ENCODE results near the gene PHKG2.
"Not testable (repeated sequence)": the region's sequence is repeated elsewhere in the genome, so short reads cannot be mapped to it uniquely, and the experiment has no call there.

PHKG2 gene, protein sequence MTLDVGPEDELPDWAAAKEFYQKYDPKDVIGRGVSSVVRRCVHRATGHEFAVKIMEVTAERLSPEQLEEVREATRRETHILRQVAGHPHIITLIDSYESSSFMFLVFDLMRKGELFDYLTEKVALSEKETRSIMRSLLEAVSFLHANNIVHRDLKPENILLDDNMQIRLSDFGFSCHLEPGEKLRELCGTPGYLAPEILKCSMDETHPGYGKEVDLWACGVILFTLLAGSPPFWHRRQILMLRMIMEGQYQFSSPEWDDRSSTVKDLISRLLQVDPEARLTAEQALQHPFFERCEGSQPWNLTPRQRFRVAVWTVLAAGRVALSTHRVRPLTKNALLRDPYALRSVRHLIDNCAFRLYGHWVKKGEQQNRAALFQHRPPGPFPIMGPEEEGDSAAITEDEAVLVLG

DNA sequence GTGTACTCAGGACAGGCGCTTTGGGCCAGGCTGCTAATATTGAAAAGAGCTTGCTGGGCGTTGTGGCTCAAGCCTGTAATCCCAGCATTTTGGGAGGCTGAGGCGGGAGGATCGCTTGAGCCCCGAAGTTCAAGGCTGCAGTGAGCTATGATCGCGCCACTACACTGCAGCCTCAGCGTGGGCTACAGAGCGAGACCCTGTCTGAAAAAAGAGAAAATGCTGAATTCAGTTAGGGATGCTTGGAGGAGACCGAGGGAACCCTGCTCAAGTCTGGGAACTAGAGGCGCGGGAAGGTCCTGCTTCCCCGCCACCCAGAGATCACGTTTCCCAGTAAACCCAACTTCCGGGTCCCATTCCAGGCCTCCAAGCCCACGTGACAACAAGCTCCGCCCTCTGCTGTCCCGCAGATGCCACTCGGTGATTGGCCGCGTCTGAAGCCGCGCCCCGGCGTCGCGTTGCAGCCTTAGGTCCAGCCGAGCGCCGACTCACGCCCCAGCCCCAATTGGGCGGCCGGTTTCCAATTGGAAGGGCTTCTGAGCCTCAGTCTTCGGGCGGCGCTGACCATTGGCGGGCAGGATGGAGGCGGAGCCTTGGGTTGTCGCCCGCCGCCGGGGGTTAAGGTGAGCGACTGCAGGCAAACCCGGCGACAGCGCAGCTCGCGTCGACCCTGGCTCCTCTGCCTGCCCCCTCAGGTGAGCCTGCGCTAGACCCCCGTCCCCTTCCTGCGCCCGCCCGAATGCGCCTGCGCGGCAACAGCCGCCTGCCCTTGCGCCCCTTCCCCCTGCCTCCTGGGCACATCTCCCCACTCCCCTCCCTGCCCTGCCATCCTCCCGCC, at the start of gene PHKG2:
Gene PHKG2, plus strand, starts transcription at position 627 of the 835 bp plus-strand sequence. CDS start 396 bp downstream, outside the sequence.
- DNase-seq: peak; percentile 93

DNA sequence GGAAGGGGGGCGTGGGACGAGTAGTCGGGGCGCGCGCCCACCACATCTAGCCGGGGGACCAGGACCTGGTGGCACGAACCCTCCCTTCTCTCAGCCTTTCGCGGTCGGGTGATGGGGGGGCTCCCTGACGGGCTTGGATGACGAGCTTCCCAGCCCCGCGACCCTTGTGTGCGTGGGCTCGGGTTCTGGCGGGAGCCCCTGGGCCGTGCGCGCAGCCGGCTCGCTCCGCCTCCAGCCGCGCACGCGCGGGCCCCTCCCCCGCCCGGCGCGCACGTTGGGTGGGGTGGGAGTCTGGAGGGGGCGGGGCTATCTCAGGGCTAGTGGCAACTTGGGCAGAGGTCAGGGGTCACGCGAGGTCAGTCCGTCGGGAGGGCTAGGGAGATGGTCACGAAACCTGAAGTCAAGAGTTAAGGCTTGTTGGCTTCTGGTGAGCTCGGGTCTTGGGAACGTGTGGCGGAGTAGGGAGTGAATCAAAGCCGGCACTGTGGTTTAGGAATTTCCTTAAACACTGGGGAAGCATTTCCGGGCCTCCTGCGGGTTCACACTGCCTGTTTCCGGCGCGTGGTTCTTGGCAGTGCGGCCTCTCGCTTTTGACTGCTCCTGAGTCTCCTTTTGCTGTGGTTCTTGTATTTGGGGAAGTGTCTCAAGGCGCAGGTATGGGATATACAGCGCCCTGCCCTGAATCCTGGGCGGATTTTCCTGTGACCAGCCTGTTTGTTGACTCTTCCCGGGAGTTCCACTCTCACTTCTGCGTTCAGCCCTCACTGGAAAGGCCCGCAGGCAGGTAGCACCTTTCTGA, 49.2 kb upstream of the PHKG2 start, which contains the start of gene SRCAP:
Gene SRCAP, plus strand, starts transcription at position 356 of the 799 bp plus-strand sequence. CDS start 1,654 bp downstream, outside the sequence.
- DNase-seq: no peak

DNA sequence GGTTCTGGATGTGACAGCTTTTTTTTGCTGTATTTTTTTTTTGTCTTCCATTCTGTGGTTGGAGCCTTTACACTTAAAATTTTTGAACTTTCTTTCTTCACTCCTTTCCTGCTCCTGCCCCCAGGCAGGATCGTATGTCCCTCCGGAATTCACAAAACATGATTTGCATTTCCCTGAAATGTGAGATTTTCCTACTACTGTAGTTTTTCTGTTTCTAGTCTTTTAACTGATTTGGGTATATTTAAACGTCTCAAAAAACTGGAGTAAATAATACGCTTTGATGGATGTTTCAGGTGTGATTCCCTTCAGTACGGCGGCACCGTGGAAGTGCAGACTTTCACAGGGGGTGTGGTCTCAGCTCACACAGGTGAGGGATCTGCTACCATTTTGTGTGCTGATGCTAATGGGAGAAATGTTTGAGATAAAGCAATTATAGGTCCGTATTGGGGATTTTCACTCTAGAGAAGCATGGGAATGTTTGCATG, 48.6 kb upstream of the PHKG2 start:
- no peak for DNase-seq

DNA sequence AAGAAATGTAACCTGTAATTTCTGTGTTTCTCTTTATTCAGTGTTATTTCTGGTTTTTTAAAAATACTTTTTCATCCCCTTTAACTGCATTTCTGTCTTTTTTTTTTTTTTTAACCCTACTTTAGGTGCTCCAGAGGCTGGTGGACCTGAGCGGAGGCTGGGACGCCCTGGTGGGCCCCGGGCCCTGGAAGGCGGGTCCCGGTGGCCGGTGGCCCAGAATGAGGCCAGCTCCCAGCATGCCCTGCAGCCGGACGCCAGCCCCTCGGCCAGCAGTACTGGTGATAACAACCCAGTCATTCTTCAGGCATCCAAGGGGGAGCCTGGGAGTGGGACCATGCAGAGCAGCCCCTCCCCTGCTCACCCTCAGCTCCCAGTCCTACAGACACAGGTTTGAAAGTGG, 47.7 kb upstream of the PHKG2 start:
- DNase-seq: no peak

DNA sequence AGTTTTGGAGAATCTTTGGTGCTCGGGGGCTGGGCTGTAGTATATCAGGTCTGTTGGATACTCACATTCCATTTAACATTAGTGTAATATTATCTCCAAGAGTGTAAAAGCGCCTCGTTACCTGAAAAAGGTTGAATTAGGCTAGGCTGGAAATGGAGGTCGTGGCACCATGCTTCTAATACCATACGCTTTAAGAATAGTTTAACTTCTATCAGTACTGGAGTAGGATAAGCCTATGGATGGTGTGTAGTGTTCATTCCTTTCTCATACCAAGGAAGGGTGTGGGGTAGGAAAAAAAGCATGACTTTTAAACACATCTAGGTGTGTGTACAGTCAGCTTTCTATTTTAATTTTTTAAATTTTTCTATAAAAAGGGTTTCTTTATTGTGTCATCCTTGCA, 47.3 kb upstream of the PHKG2 start:
- no peak for DNase-seq

DNA sequence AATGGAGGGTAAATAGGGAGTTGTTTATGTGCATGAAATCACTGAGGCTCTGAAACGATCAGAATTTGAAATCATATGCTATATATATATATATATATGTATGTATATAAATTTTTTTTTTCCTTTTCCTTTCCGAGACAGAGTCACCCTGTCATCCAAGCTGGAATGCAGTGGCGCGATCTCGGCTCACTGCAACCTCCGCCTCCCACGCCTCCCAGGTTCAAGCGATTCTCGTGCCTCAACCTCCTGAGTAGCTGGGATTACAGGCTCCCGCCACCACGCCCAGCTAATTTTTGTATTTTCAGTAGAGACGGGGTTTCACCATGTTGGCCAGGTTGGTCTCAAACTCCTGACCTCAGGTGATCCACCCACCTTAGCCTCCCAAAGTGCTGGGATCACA, 45.2 kb upstream of the PHKG2 start:
- not testable (repeated sequence) for DNase-seq

DNA sequence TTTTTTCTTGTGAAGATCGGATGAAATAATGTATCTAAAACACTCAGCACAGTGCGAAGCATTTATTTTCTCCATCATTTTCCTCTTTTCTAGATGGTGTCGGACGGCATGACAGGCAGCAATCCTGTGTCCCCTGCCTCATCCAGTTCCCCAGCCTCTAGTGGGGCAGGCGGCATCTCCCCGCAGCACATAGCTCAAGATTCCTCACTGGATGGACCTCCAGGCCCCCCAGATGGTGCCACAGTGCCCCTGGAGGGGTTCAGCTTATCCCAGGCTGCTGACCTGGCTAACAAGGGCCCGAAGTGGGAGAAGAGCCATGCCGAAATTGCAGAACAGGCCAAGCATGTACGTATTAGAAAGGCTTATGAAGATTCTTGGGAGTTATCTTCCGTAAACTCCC, 44.3 kb upstream of the PHKG2 start:
- no peak for DNase-seq

DNA sequence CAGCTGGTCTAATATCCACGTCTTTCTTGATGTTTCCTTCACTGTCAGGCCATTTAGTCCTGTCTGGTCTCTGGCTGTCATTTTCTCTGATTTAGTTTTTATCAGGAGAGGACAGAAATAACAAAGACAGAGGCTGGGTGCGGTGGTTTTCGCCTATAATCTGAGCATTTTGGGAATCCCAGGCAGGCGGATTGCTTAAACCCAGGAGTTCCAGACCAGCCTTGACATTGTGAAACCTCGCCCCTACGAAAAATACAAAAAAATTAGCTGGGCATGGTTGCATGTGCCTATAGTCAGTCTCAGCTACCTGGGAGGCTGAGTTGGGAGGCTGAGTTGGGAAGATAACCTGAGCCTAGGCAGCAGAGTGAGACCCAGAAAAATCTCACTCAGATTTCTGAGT, 42.2 kb upstream of the PHKG2 start:
- no peak for DNase-seq

DNA sequence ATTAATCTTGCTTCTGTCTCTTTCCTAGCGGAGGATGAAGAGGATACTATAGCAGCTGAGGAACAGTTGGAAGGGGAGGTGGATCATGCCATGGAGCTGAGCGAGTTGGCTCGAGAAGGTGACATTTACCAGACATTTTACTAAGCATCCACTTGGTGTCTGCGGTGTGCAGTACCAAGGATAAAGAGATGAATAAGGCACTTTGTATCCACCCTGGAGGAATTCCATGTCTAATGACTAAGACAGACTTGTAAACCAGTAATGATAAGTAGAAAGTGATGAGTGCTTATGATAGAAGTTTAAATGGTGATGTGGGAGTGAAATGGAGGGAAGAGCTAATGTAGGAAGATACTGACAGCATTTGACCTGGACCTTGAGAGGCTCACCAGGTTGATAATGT, 37.3 kb upstream of the PHKG2 start:
- no peak for DNase-seq

DNA sequence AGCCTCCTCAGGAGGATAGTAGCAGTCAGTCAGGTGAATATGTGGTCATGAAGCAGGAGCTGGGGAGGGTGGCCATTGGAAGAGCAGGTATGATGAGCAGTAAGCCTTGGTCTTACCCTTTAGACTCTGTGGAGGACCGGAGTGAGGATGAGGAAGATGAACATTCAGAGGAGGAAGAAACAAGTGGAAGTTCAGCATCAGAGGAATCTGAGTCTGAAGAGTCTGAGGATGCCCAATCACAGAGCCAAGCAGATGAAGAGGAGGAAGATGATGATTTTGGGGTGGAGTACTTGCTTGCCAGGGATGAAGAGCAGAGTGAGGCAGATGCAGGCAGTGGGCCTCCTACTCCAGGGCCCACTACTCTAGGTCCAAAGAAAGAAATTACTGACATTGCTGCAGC, 36.5 kb upstream of the PHKG2 start:
- DNase-seq: no peak

DNA sequence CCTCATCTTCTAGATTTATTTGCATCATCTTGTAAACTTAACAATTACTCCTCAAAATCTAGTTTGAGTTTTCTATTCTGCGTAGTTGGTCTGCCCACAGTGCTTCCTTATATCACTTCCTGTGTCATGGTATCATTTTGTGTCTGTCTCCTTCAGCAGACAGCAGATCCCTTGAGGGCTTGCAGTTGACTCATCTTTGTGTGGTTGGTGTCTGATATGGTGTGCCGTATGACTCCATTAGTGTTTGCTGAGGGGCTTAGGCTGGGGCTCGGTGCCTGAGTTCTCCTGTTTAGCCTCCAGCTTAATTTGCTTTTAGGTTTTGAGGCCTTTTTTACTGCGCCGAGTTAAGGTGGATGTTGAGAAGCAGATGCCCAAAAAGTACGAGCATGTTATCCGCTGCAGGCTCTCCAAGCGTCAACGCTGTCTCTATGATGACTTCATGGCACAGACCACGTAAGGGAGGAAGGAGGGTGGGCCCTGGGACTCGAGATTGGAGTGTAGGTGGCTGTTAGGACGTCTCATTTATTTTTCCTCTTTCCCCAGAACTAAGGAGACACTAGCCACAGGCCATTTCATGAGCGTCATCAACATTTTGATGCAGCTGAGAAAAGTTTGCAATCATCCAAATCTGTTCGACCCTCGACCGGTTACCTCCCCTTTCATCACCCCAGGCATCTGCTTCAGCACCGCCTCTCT, 32.3 kb upstream of the PHKG2 start:
- DNase-seq: no peak

DNA sequence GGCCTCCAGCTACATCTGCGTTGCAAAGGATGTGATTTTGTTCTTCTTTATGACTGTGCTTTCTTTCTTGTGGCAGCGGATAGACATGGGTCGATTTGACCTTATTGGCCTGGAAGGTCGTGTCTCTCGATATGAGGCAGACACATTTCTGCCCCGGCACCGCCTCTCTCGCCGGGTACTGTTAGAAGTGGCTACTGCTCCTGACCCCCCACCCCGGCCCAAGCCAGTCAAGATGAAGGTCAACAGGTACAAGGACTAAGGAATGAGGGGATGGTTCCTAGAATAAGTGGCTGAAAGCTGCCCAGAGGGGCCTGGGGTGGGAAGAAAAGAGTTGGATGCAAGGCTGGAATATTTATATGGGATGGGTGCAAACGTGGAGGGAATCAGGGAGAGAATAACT, 28.1 kb upstream of the PHKG2 start:
- DNase-seq: no peak

DNA sequence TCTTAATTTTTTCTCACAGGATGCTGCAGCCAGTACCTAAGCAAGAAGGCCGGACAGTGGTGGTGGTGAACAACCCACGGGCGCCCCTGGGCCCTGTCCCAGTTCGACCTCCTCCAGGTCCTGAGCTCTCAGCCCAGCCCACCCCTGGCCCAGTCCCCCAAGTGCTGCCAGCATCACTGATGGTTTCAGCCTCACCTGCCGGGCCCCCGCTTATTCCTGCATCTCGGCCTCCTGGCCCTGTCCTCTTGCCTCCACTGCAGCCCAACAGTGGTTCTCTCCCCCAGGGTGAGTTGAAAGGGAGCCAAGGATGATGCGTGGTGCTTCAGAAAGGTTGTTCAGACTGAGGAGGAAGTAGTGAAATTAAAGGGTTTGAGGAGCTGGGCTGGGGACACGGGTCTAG, 27.5 kb upstream of the PHKG2 start:
- no peak for DNase-seq

DNA sequence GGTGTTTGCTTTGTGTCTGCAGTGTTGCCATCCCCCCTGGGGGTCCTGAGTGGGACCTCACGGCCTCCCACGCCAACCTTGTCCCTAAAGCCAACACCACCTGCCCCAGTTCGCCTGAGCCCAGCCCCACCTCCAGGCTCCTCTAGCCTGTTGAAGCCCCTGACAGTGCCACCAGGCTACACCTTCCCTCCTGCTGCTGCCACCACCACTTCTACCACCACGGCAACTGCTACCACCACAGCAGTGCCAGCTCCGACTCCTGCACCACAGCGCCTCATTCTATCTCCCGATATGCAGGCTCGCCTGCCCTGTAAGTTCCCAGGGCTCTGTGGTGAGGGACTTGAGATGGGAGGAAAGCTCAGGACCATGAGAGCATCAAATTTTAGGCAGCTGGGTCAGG, 27.1 kb upstream of the PHKG2 start:
- DNase-seq: no peak

DNA sequence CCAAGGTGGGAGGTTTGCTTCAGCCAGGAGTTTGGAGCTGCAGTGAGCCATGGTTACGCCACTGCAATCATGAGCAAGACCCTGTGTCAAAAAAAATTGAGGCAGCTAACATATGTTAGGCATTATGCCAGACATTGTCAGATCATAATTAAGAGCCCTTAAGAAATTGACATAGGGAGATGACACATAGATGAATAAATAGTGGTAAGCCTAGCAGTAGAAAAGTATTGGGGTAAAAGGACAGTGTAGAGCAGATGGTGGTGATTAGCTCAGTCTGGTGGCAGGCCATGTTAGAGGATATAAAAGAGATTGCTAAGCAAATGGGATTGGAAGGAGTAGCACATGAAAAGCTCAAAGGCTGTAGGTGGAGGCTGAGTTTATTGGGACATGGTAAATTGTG, 26.6 kb upstream of the PHKG2 start:
- peak; percentile 58 for DNase-seq

DNA sequence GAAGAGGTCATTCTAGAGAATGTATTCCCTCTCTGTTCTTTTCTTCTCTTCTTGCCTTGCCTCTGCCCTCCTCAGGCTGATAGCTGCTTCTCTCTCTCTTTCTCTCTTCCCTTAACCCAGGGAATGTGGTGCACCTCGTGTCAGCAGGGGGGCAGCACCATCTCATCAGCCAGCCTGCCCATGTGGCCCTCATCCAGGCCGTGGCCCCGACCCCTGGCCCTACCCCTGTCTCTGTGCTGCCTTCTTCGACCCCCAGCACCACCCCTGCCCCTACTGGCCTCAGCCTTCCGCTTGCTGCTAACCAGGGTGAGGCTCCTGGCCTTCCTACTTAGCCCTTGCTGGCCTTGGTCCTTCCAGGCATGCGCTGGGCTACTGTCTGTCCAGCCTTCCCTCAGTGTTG, 25.8 kb upstream of the PHKG2 start:
- DNase-seq: no peak

DNA sequence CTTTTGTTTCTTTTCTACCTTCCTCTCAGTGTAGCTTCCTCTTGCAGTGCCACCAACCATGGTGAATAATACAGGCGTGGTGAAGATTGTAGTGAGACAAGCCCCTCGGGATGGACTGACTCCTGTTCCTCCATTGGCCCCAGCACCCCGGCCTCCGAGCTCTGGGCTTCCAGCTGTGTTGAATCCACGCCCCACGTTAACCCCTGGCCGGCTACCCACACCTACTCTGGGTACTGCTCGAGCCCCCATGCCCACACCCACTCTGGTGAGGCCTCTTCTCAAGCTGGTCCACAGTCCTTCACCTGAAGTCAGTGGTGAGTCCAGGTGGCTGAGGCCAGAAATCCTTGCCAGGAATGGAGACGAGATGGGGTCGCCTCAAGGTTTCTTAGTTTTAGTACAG, 25.3 kb upstream of the PHKG2 start:
- no peak for DNase-seq

DNA sequence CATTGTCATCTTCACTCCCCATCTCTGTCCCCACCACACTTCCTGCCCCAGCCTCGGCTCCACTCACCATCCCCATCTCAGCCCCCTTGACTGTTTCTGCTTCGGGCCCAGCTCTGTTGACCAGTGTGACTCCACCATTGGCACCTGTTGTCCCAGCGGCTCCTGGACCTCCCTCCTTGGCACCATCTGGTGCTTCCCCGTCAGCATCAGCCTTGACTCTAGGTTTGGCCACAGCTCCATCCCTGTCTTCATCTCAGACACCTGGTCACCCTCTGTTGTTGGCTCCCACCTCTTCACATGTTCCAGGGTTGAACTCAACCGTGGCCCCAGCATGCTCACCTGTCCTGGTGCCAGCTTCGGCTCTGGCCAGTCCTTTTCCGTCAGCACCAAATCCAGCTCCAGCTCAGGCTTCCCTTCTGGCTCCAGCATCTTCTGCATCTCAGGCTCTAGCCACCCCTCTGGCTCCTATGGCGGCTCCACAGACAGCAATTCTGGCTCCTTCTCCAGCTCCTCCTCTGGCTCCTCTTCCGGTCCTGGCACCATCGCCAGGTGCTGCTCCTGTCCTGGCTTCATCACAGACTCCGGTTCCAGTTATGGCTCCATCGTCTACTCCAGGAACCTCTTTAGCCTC, 24.4 kb upstream of the PHKG2 start:
- DNase-seq: no peak

DNA sequence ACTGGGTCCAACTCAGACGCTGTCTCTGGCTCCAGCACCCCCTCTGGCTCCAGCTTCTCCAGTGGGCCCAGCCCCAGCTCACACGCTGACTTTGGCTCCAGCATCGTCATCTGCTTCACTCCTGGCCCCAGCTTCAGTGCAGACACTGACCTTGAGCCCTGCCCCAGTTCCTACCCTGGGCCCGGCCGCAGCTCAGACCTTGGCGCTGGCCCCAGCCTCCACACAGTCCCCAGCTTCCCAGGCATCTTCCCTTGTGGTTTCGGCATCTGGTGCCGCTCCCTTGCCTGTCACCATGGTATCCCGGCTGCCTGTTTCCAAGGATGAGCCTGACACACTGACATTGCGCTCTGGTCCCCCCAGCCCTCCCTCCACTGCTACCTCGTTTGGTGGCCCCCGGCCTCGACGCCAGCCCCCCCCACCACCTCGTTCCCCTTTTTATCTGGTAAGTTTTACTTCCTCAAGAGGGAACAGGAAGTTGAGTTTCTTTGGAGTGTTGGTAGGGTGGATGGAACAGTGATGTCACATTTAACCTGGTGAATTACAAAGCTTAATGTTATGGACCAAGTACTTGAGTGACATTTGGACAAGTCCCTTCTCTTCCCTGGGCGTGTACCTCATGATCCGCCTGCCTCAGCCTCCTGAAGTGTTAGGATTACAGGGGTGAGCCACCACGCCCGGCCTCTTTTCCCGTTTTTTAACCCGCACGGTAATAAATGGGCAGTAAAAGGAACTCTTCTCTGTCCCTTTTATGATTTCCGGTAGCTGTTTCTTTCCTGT, 23.4 kb upstream of the PHKG2 start:
- no peak for DNase-seq

DNA sequence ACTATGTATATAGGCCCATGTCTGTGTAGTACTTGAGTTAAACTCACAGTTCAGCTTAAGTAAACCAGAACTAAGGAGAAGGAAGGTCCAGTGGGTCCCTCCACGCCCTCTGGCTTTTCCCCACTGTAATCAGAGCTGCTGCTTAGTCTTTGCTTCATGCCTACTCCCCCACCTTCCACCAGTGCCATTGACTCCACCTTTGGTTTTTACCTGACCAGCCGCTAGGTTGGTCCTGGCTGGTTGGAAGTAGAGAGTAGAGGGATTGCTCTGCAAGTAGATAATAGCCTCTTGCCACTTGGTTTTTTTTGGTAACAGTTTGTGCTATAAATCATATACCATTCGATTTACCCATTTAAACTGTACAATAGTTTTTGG, 22.8 kb upstream of the PHKG2 start:
- DNase-seq: no peak

DNA sequence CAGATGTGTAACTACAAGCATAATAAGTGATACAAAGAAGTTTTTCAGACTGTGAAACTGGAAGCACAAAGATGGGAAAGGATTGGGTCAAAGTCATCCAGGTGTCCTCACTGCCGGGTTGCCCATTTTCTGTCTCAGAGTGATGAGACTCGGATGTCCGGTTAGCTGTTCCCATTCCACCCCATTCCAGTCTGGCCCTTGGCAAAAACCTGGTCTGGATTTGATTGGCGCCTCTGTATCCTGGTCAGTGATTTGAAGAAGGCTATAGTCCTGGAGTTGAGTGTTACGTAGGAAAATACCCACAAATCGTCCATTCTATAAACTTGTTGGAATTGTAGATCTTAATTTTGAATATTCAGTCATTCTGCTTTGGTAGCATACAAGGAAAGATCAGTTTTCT, 19.9 kb upstream of the PHKG2 start:
- DNase-seq: no peak
